ENCODE data around the gene CIAO2A. TPM values are rescaled to one million over a fixed set of nuclear protein-coding genes. Genes with fewer than 3 reads are reported as not detected.

The CIAO2A gene
- total RNA-seq, 4 donors from 2014 or later, result 21.4 to 53.8 (median 34.3) TPM

DNA sequence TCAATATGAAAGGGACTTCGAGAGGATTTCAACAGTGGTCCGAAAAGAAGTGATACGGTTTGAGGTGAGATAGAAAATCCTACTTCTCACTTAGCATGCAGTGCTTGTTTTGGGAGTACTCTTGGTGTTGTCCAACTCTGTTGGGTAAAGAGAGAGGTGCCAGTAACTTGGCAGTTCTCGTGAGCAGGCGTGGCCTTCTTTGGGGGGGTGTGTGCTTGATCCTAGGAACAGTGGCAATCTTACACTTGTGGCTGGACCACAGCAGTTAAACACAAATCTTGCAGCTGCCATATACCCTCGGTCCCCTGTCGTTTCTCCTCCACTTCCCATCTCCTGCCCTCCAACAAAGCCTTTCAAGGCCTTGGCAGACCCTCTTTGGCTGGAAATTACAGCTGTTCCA is 42.7 kb upstream of the CIAO2A start:
- Histone ChIP-seq H3K36me3 (no peaks in the 10 kb centered on the region), H3K9me3 (no peaks in the 10 kb centered on the region), H3K27me3 (no peaks in the 10 kb centered on the region), H3K27ac (no peak overlapping the region), H3K4me3 (no peak overlapping the region), H3K4me1 (no peaks in the 10 kb centered on the region)
- no peak for TF ChIP-seq POLR2A (IDR thresholded peaks at IDR 0.05)
- DNase-seq, result no peak
- intact Hi-C loops (cut with DNase I; ENCODE audit: low total_unique reads), result no loop called here

DNA sequence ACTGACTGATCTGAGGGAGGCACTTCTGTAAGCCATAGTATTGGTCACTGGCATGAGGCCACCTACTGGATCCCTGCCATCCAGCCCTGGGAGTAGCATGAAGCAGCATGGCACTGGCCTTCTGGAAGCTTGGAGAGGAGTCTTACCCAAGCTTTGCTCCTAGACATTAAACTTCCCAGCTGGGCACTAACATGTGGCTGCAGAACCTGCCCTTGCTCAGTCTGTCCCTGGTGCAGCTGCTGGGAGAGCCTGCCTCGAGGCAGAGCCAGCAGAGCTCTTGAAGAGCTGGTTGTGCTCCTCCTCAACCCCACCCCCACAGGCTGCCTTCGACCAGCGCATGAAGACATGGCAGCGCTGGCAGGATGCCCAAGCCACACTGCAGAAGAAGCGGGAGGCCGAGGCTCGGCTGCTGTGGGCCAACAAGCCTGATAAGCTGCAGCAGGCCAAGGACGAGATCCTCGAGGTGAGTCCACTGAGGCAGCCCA is 40.7 kb upstream of the CIAO2A start:
- Histone ChIP-seq H3K27ac (no peak overlapping the region), H3K4me3 (no peak overlapping the region), H3K9me3 (no peaks in the 10 kb centered on the region), H3K36me3 (no peaks in the 10 kb centered on the region), H3K4me1 (no peaks in the 10 kb centered on the region), H3K27me3 (no peaks in the 10 kb centered on the region)
- DNase-seq, result no peak
- no peak for TF ChIP-seq POLR2A (IDR thresholded peaks at IDR 0.05)
- TF ChIP-seq, protein P1, sequence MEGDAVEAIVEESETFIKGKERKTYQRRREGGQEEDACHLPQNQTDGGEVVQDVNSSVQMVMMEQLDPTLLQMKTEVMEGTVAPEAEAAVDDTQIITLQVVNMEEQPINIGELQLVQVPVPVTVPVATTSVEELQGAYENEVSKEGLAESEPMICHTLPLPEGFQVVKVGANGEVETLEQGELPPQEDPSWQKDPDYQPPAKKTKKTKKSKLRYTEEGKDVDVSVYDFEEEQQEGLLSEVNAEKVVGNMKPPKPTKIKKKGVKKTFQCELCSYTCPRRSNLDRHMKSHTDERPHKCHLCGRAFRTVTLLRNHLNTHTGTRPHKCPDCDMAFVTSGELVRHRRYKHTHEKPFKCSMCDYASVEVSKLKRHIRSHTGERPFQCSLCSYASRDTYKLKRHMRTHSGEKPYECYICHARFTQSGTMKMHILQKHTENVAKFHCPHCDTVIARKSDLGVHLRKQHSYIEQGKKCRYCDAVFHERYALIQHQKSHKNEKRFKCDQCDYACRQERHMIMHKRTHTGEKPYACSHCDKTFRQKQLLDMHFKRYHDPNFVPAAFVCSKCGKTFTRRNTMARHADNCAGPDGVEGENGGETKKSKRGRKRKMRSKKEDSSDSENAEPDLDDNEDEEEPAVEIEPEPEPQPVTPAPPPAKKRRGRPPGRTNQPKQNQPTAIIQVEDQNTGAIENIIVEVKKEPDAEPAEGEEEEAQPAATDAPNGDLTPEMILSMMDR (IDR thresholded peaks at IDR 0.05), result no peak
- intact Hi-C loops (cut with DNase I; ENCODE audit: low total_unique reads), result no loop called here

DNA sequence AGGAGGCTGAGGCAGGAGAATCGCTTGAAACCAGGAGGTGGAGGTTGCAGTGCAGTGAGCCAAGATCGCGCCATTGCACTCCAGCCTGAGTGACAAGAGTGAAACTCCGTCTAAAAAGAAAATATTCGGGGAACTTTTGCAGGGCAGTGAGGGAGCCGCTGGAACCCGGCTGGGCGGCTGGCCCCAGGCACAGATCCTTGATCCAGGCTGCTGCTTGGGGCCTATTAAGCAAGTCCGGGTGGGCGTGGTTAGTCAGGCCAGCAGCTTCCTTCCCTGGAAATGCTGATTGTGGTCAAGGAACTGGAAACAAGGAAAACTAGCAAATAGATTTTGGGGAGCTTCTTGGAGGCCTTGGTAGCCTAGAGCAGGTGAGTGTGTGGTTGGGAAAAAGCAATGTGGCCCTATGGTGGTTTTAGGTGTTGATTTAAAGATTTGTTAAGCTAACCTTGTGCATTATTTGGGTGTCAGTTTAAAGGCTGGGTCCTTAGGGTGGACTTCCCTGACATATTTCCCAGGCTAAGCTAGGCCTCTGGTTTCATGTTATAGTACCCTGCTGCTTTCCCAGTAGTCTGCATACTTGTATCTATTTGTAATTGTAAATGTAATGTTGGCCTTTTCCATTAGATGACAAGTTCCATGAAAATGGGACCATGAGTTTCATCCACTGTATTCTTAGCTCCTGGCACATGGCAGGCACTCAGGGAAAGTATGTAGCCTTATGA is 40.1 kb upstream of the CIAO2A start:
- TF ChIP-seq, protein P1 (IDR thresholded peaks at IDR 0.05), result no peak
- TF ChIP-seq POLR2A (IDR thresholded peaks at IDR 0.05), result no peak
- intact Hi-C loops (cut with DNase I; ENCODE audit: low total_unique reads), result no loop called here
- H3K36me3 ChIP-seq, result no peaks in the 10 kb centered on the region
- DNase-seq, result no peak
- no peaks in the 10 kb centered on the region for H3K27me3 ChIP-seq
- H3K27ac ChIP-seq, result no peak overlapping the region
- no peaks in the 10 kb centered on the region for H3K4me1 ChIP-seq
- H3K4me3 ChIP-seq, result no peak overlapping the region
- no peaks in the 10 kb centered on the region for H3K9me3 ChIP-seq

DNA sequence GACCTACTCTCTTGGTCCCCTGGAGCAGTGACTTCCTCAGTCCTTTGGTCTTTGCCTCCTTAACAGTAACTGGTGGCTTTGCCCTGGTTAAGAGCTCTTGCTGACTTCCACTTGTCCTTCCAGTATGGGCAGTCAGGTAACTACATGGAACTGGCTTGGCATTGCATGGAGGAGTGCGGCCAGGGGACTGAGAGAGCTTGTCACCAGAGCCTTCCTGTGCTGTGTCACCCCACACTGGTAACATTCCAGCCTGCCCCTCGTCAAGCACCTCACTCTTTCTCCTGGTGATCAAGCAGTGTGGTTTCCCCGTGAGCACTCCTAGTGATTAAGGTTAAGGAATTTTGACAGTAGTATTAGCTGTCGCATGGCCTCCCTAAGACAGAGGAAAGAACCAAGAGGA is 38.6 kb upstream of the CIAO2A start:
- TF ChIP-seq, protein P1 (IDR thresholded peaks at IDR 0.05), result no peak
- TF ChIP-seq POLR2A (IDR thresholded peaks at IDR 0.05), result no peak
- Histone ChIP-seq H3K4me3 (no peak overlapping the region), H3K9me3 (no peaks in the 10 kb centered on the region), H3K27me3 (no peaks in the 10 kb centered on the region), H3K27ac (no peak overlapping the region), H3K4me1 (no peaks in the 10 kb centered on the region), H3K36me3 (no peaks in the 10 kb centered on the region)
- intact Hi-C loops (cut with DNase I; ENCODE audit: low total_unique reads), result no loop called here
- DNase-seq, result no peak

DNA sequence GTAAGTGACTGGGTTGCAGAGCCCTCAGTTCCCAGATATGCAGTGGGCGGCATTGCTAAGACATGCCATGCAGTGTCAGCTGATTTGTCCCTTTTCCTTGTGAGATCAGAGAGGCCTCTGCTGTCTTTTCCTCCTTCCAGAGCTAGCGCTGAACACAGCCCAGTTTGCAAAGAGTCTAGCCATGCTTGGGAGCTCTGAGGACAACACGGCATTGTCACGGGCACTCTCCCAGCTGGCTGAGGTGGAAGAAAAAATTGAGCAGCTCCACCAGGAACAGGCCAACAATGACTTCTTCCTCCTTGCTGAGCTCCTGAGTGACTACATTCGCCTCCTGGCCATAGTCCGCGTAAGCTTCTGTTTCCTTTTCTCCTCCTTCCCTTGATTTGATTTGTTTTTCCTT is 37.9 kb upstream of the CIAO2A start:
- intact Hi-C loops (cut with DNase I; ENCODE audit: low total_unique reads), result no loop called here

More for the DNA sequence above, 37.9 kb upstream of the CIAO2A start:
- no peaks in the 10 kb centered on the region for H3K36me3 ChIP-seq
- no peak overlapping the region for H3K27ac ChIP-seq
- H3K9me3 ChIP-seq, result no peaks in the 10 kb centered on the region
- no peaks in the 10 kb centered on the region for H3K4me1 ChIP-seq
- H3K27me3 ChIP-seq, result no peaks in the 10 kb centered on the region
- TF ChIP-seq, protein P1 (IDR thresholded peaks at IDR 0.05), result no peak
- no peak for TF ChIP-seq POLR2A (IDR thresholded peaks at IDR 0.05)
- no peak for DNase-seq
- H3K4me3 ChIP-seq, result no peak overlapping the region
